Activated B cell treated with CpG ODN at 0.5 μM for 24 hours (primary cell): ENCODE results near the gene BCCIP. TPM values are rescaled to one million over a fixed set of nuclear protein-coding genes. Genes with fewer than 3 reads are reported as not detected.

Experiments used
- ATAC-seq: fragments of 200-7000 bp; cut with Tn5 transposase; one replicate; pipeline ENCODE4 v1.10.0; 2021; ENCODE audit warnings: low read depth, mild to moderate bottlenecking, moderate library complexity
- CTCF ChIA-PET: fragments of 350-600 bp; sonication (Branson Sonifier 250); formaldehyde crosslinking; loops from one replicate; lab custom pipeline; 2021; ENCODE audit warnings: antibody characterized with exemption; lab: Charles Lee
- POLR2A ChIA-PET: fragments of 350-600 bp; sonication (Branson Sonifier 250); formaldehyde crosslinking; loops from one replicate; lab custom pipeline; 2021; ENCODE audit warnings: antibody characterized with exemption; lab: Charles Lee
- DNase-seq: peaks from one replicate; pipeline ENCODE4 v3.0.0; 2022
- H3K27ac Mint-ChIP-seq: one replicate; pipeline ENCODE4 v1.8.0; 2020; ENCODE audit warnings: mixed read lengths
- H3K27me3 Mint-ChIP-seq: one replicate; pipeline ENCODE4 v1.8.0; 2021; ENCODE audit warnings: mixed read lengths
- H3K36me3 Mint-ChIP-seq: one replicate; pipeline ENCODE4 v1.8.0; 2021; ENCODE audit warnings: low read depth, mixed read lengths
- H3K4me1 Mint-ChIP-seq: one replicate; pipeline ENCODE4 v1.8.0; 2021; ENCODE audit warnings: mixed read lengths
- H3K4me3 Mint-ChIP-seq: one replicate; pipeline ENCODE4 v1.8.0; 2020; ENCODE audit warnings: mild to moderate bottlenecking, mixed read lengths
- H3K9me3 Mint-ChIP-seq: one replicate; pipeline ENCODE4 v1.8.0; 2020; ENCODE audit warnings: mixed read lengths
- intact Hi-C: fragments of 100-400 bp; cut with micrococcal nuclease; formaldehyde crosslinking; loops from one replicate; pipeline ENCODE4 v1.15.1; 2024
- total RNA-seq: library from RNA; stranded (reverse); gene quantifications from 2 replicates; pipeline ENCODE4 v1.2.3, GENCODE V29; 2022
- TF ChIP-seq, protein P1 (sequence below): fragments of 200-600 bp; IDR thresholded peaks from one replicate; pipeline ENCODE4 v1.8.0; 2022; ENCODE audit warnings: antibody characterized with exemption, mild to moderate bottlenecking

Gene BCCIP
- 63.6 and 64.9 TPM in 2 replicates for total RNA-seq

DNA sequence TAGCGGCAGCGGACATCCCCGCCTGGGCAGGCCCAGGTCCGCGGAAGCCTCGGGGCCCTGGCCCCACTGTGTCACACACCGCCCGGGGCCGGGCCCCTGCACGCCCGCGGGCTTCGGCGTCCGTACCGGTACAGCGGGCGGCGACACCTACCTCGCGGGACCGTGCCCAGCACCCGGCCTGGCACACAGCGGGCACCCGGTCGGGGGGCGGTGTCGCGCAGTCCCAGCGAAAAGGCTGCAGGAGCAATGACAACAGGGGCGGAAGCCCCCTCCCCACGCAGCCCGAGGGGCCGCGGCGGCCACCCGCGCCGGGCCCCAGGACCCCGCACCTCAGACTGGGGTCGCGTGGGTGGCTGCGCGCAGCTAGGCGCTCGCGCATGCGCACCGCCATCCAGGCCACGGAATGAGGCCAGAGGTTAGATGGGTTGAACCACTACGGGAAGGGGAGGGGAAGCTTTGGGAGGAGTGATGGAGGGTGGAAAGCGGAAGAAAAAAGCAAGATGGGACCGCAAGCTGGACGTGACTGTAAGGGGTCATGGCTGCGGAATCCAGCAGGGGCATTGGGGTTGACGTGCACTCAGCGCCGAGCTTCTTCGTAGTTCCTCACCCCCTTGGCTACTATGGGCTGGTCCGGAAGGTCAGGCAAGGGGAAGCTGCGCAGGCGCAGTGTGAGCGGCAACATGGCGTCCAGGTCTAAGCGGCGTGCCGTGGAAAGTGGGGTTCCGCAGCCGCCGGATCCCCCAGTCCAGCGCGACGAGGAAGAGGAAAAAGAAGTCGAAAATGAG, at the start of gene BCCIP, which contains the start of gene UROS:
TSS of gene BCCIP (plus strand) at position 669 of the 785 bp plus-strand sequence. CDS start at position 681, 12 bp downstream.
TSS of gene UROS (minus strand) at position 381 of the 785 bp plus-strand sequence. CDS start 6,759 bp downstream, outside the sequence.
- DNase-seq (peak; percentile 86), ATAC-seq (peak; percentile 87)
- Mint-ChIP-seq H3K4me1 (peaks cover 36% of the 10 kb centered on the region), H3K4me3 (peak within 1 kb of the TSS; percentile 78), H3K27me3 (no peaks in the 10 kb centered on the region), H3K9me3 (no peaks in the 10 kb centered on the region), H3K36me3 (peaks cover 22% of the 10 kb centered on the region), H3K27ac (peak within 1 kb of the TSS; percentile 46)
- TF ChIP-seq, protein P1, sequence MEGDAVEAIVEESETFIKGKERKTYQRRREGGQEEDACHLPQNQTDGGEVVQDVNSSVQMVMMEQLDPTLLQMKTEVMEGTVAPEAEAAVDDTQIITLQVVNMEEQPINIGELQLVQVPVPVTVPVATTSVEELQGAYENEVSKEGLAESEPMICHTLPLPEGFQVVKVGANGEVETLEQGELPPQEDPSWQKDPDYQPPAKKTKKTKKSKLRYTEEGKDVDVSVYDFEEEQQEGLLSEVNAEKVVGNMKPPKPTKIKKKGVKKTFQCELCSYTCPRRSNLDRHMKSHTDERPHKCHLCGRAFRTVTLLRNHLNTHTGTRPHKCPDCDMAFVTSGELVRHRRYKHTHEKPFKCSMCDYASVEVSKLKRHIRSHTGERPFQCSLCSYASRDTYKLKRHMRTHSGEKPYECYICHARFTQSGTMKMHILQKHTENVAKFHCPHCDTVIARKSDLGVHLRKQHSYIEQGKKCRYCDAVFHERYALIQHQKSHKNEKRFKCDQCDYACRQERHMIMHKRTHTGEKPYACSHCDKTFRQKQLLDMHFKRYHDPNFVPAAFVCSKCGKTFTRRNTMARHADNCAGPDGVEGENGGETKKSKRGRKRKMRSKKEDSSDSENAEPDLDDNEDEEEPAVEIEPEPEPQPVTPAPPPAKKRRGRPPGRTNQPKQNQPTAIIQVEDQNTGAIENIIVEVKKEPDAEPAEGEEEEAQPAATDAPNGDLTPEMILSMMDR: no peak
- intact Hi-C loops: loop anchor here (1.0 to 5.0 kb wide), 4 partner anchors 73 to 906 kb away; partner anchors contain the start of genes EDRF1 and FANK1
- CTCF ChIA-PET: interaction anchor here (0.9 kb wide), 1 partner anchor 9 kb away, joined by 3 read pairs; no protein-coding TSS in a partner anchor
- POLR2A ChIA-PET: interaction anchor here (0.5 to 1.6 kb wide), 6 partner anchors 9 to 267 kb away, joined by 3 to 16 read pairs (median 4); partner anchors contain the start of gene EDRF1

DNA sequence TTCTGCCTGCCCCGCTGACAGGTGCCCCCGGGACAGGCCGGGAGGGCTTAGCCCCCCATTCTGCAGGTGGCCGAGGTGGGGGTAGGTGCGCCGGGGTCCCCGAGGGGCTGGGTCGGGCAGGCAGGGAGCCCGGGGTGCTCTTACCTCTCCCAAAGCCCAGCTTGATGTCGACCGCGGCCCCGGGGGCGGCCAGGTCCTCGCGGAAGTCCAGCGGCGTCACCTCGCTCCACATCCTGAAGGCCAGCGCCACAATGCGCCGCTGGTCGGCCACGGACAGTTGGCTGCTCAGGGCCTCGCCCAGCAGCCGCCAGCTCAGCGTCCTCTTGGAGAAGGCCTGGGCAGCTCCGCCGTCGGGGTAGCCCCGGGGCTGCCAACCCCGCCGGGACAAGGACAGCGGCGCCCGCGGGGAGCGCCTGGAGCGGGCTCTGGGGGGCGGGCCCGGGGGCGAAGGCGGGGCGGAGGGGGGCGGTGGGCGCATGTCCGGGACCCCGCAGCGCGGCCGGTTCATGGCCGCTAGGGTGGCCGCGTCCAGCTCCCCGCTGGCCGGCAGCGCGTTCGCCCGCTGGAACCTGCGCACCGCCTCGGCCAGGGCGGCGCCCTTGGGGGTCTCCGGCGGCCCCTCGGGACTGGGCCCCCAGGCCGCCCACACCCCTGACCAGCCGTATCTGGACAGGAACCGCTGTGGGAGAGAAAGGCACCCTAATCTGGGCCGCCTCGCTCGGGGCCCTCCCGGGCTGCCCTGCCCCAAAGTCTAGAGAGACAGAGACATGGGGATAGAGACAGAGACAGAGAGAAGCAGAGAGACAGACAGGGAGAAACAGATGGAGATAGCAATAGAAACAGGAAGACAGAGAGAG, 49.4 kb upstream of the BCCIP start:
- intact Hi-C loops: no loop called here
- TF ChIP-seq, protein P1: no peak
- no peaks in the 10 kb centered on the region for H3K4me1 Mint-ChIP-seq
- H3K27me3 Mint-ChIP-seq: peaks cover 3% of the 10 kb centered on the region
- no peaks in the 10 kb centered on the region for H3K36me3 Mint-ChIP-seq
- ATAC-seq: no peak
- no peak overlapping the region for H3K4me3 Mint-ChIP-seq
- no peaks in the 10 kb centered on the region for H3K9me3 Mint-ChIP-seq
- ChIA-PET POLR2A (no interaction called here), CTCF (no interaction called here)
- DNase-seq: no peak
- H3K27ac Mint-ChIP-seq: no peak overlapping the region

DNA sequence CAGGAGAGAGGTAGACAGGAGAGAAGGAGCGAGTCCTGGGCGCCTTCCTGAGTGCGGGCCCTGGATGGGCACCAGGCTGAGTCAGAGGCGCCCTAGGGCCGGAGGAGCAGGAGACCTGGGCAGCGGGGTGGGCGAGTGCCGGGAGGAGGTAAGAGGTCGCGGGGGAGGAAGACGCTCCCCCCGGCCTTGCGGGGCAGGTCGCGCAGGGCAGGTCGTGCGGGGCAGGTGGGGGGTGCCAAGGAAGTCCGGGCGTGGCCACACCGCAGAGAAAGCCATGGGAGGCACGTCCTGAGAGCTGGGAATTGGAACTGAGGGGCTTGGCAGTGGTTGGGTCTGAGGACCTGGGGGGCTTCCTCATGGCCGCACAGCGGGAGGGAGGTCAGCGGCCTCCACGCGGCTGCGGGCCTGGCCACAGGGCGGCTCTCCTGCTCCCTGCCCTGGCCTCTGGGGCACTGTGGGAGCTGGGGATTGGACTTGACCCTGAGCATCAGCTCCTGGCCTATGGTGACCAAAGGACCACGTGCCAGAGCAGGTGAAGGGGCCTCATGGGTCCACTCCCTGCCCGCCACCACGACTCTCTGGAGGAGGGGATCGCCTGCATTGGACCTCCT, 48.7 kb upstream of the BCCIP start:
- Mint-ChIP-seq H3K4me3 (no peak overlapping the region), H3K36me3 (no peaks in the 10 kb centered on the region), H3K27ac (no peak overlapping the region), H3K27me3 (peaks cover 3% of the 10 kb centered on the region), H3K4me1 (no peaks in the 10 kb centered on the region), H3K9me3 (no peaks in the 10 kb centered on the region)
- ChIA-PET CTCF (no interaction called here), POLR2A (no interaction called here)
- TF ChIP-seq, protein P1: no peak
- DNase-seq (no peak), ATAC-seq (no peak)
- intact Hi-C loops: no loop called here

DNA sequence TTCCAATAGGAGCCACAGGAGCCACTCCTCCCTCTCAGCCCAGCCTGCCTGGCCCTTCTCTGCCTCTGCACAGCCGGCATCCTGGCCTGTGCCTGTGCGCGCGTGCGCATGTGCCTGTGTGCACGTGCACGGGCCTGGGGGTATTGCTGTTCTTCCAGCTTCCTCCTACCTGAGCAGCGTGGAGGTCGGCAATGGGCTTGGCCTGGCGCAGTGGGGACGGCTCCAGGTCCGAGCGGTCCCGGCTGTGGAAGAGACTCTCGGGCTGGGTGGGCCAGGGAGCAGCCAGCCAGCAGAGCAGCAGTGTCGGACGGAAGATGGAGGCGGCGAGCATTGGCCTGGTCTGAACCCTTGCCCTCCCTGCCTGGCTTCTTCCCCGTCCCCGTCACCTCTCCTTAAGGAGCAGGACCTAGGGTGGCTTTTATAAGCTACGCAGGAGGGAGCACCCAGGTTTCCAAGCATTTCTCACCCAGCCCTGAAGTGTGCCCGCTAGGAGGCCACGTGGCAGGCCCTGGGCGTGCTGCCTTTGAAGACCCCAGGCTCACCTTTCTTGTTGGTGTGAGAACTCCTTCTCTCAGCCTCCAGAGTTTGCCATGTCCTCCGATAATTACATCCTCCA, 47.7 kb upstream of the BCCIP start, which contains the start of gene MMP21:
TSS of gene MMP21 (minus strand) at position 331 of the 616 bp plus-strand sequence. CDS start at position 331, 0 bp downstream.
- ATAC-seq (no peak), DNase-seq (no peak)
- Mint-ChIP-seq H3K9me3 (no peaks in the 10 kb centered on the region), H3K27ac (no peak within 1 kb of the TSS), H3K27me3 (peaks cover 3% of the 10 kb centered on the region), H3K4me1 (no peaks in the 10 kb centered on the region), H3K36me3 (no peaks in the 10 kb centered on the region), H3K4me3 (no peak within 1 kb of the TSS)
- POLR2A ChIA-PET: no interaction called here
- TF ChIP-seq, protein P1: no peak
- intact Hi-C loops: no loop called here
- CTCF ChIA-PET: no interaction called here
